ENCODE results near the gene AVL9. TPM values are rescaled to one million over a fixed set of nuclear protein-coding genes. Genes with fewer than 3 reads are reported as not detected.

The AVL9 gene
- total RNA-seq, 3 donors from 2014 or later (not counting 1 experiment from before 2014, with no cell fraction given) = 36.0 to 50.0 (median 43.8) TPM

DNA sequence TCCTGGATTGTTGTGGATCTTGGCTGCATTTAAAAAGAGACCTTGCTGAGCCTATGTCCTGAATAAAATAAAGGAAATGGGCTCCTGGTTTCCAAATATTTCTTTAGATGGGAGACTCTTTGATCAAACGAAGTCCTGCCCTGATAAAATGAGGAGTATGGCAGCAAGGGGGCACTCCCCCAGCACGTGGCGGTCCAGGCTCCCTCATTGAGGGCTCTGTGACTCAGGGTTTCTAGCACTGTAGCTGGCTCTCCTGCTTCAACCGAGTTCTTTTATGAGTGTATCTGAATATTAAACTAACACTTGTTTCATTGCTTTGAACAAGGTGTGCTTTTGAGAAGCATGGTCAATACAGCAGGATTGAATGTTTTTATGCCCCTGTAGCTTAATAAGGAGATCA is 114.2 kb downstream of the AVL9 start:
- Histone ChIP-seq H3K9me3 (ENCODE audit: control insufficient read depth, insufficient read depth, low read length) (no peaks in the 10 kb centered on the region), H3K4me1 (ENCODE audit: control insufficient read depth, insufficient read depth, low read length) (no peaks in the 10 kb centered on the region), H3K27me3 (ENCODE audit: control insufficient read depth, insufficient read depth, low read length) (no peaks in the 10 kb centered on the region), H3K27ac (ENCODE audit: low read length) (no peak overlapping the region), H3K4me3 (ENCODE audit: low read length) (no peak overlapping the region), H3K36me3 (ENCODE audit: control insufficient read depth, insufficient read depth, low read length) (no peaks in the 10 kb centered on the region)
- intact Hi-C loops (cut with micrococcal nuclease) = no loop called here
- H3K27me3 Mint-ChIP-seq (ENCODE audit: low read depth in 2 of 2) = peaks cover 0 to 4% of the 10 kb centered on the region in 2 donors
- ATAC-seq (no peak), DNase-seq (no peak)
- TF ChIP-seq, protein P1, sequence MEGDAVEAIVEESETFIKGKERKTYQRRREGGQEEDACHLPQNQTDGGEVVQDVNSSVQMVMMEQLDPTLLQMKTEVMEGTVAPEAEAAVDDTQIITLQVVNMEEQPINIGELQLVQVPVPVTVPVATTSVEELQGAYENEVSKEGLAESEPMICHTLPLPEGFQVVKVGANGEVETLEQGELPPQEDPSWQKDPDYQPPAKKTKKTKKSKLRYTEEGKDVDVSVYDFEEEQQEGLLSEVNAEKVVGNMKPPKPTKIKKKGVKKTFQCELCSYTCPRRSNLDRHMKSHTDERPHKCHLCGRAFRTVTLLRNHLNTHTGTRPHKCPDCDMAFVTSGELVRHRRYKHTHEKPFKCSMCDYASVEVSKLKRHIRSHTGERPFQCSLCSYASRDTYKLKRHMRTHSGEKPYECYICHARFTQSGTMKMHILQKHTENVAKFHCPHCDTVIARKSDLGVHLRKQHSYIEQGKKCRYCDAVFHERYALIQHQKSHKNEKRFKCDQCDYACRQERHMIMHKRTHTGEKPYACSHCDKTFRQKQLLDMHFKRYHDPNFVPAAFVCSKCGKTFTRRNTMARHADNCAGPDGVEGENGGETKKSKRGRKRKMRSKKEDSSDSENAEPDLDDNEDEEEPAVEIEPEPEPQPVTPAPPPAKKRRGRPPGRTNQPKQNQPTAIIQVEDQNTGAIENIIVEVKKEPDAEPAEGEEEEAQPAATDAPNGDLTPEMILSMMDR (IDR thresholded peaks at IDR 0.05) = no peak
- H3K9me3 Mint-ChIP-seq = peaks cover 0 to 3% of the 10 kb centered on the region in 2 donors
- no peak overlapping the region for H3K4me3 Mint-ChIP-seq
- H3K36me3 Mint-ChIP-seq = no peaks in the 10 kb centered on the region
- no peak overlapping the region for H3K27ac Mint-ChIP-seq
- H3K4me1 Mint-ChIP-seq = no peaks in the 10 kb centered on the region
- WGBS (ENCODE audit: insufficient coverage) = 78% methylated on average over 4 of the region's 4 CpGs

DNA sequence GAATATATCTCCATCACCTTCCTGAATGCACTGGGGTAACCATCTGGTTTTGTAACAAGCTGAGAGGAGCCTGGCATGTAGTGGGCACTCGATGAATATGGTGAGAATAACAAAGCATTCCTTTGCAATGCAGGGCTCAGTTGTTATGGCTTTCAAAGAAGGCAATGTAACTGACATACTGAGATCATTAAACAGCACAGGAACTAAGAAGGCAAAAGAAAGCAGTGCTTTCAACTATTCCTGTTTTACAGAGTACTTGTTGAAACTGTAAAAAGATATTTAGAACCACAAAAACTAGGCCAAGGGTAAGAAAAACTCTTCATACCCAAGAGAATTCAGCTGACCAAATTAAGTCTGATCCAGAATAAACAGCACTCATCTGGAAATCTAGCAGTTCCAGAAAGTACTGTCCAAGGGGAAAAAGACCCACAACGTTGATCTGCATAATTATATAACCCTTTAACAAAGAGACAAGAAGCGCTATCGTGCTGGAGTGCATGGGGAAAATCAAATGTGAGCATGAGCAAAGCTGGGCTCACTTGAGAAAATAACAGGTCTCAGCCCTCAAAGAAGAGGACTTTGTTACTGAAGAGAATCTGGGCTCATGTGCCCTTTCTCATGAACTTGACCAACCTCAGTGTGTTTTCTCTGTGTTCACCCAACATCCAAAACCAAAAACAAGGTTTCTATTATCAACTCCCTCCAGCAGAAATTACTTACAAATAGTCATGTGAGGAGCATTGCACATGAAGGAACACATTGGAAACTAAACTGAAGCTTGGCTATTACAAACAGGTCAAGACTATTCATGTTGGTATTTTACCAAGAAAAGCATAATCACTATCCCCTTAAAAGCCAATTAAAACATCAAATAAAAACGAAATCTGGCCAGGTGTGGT is 116.2 kb downstream of the AVL9 start:
- TF ChIP-seq, protein P1 (IDR thresholded peaks at IDR 0.05) = no peak
- H3K27ac Mint-ChIP-seq = no peak overlapping the region

DNA sequence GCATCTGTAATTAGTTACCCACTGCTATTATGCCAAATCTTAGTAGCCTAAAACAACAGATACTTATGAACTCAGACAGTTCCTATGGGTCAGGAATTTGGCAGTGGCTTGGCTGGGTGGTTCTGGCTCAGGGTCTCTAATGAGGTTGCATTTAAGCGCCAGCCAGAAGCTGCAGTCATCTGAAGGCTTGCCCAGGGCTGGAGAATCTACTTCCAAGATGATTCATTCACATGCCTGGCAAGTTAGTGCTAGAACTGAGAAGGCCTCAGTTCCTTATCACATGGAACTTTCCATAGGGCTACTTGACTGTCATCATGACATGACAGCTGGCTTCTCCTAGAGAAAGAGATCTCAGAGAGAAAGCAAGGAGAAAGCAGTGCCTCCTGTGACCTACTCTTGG is 121.3 kb downstream of the AVL9 start:
- 100% methylated on average over 1 of the region's 1 CpG for WGBS (ENCODE audit: insufficient coverage)
- no peak overlapping the region for H3K4me3 Mint-ChIP-seq
- no peak for ATAC-seq
- H3K9me3 Mint-ChIP-seq = no peaks in the 10 kb centered on the region
- H3K27me3 Mint-ChIP-seq (ENCODE audit: low read depth in 2 of 2) = peaks cover 5 to 19% of the 10 kb centered on the region in 2 donors
- H3K27me3 ChIP-seq (ENCODE audit: control insufficient read depth, insufficient read depth, low read length) = no peaks in the 10 kb centered on the region
- no peaks in the 10 kb centered on the region for H3K36me3 ChIP-seq (ENCODE audit: control insufficient read depth, insufficient read depth, low read length)
- no peak overlapping the region for H3K4me3 ChIP-seq (ENCODE audit: low read length)
- no peaks in the 10 kb centered on the region for H3K9me3 ChIP-seq (ENCODE audit: control insufficient read depth, insufficient read depth, low read length)
- intact Hi-C loops (cut with micrococcal nuclease) = no loop called here
- TF ChIP-seq, protein P1 (IDR thresholded peaks at IDR 0.05) = no peak
- no peaks in the 10 kb centered on the region for H3K4me1 ChIP-seq (ENCODE audit: control insufficient read depth, insufficient read depth, low read length)
- DNase-seq = no peak
- H3K36me3 Mint-ChIP-seq = no peaks in the 10 kb centered on the region
- no peak overlapping the region for H3K27ac ChIP-seq (ENCODE audit: low read length)
- H3K27ac Mint-ChIP-seq = no peak overlapping the region
- H3K4me1 Mint-ChIP-seq = no peaks in the 10 kb centered on the region

More for the DNA sequence above, 116.2 kb downstream of the AVL9 start:
- H3K9me3 ChIP-seq (ENCODE audit: control insufficient read depth, insufficient read depth, low read length) = no peaks in the 10 kb centered on the region
- Mint-ChIP-seq H3K4me1 (no peaks in the 10 kb centered on the region), H3K4me3 (no peak overlapping the region), H3K36me3 (no peaks in the 10 kb centered on the region), H3K27me3 (ENCODE audit: low read depth in 2 of 2) (peaks cover 0 to 4% of the 10 kb centered on the region in 2 donors), H3K9me3 (no peaks in the 10 kb centered on the region)
- H3K36me3 ChIP-seq (ENCODE audit: control insufficient read depth, insufficient read depth, low read length) = no peaks in the 10 kb centered on the region
- 92% methylated on average over 5 of the region's 5 CpGs for WGBS (ENCODE audit: insufficient coverage)
- no peak for ATAC-seq
- DNase-seq = no peak
- intact Hi-C loops (cut with micrococcal nuclease) = no loop called here
- no peak overlapping the region for H3K27ac ChIP-seq (ENCODE audit: low read length)
- H3K4me1 ChIP-seq (ENCODE audit: control insufficient read depth, insufficient read depth, low read length) = no peaks in the 10 kb centered on the region
- no peaks in the 10 kb centered on the region for H3K27me3 ChIP-seq (ENCODE audit: control insufficient read depth, insufficient read depth, low read length)
- no peak overlapping the region for H3K4me3 ChIP-seq (ENCODE audit: low read length)

Data from natural killer cell (primary cell).